Diencephalon (tissue), 1 donor: ENCODE results near the gene AMHR2. TPM values are rescaled to one million over a fixed set of nuclear protein-coding genes. Genes with fewer than 3 reads are reported as not detected.

Experiments used
- total RNA-seq: library from RNA; depleted of rRNA; stranded (reverse); fragments of >200 nt; gene quantifications from one replicate; pipeline ENCODE4 v1.2.3, GENCODE V29; 2014

AMHR2 gene
- not detected for total RNA-seq

GRCh38 chr12:53423597-53423996 lies at the start of gene AMHR2:
Gene AMHR2 (plus strand): TSS chr12:53423855. CDS start chr12:53423935, 80 bp downstream.

GRCh38 chr12:53380104-53380793 lies 43.4 kb upstream of the AMHR2 start, which contains the start of gene SP1:
Gene SP1 (plus strand): TSS chr12:53380176. CDS start chr12:53380292, 116 bp downstream.

GRCh38 chr12:53441040-53441833 lies 17.6 kb downstream of the AMHR2 start, which contains the start of gene PRR13:
Gene PRR13 (plus strand): TSS chr12:53441734. CDS start chr12:53442715, 981 bp downstream.

GRCh38 chr12:53451661-53452158 lies 28.1 kb downstream of the AMHR2 start, which contains the start of gene PCBP2:
Gene PCBP2 (plus strand): TSS chr12:53452102. CDS start chr12:53454801, 2,699 bp downstream.

Other genes with a start within 250 kb of the AMHR2 start
- 17.8 TPM for gene ZNF740, start 243.1 kb upstream of the AMHR2 start, total RNA-seq
- 16.6 TPM for gene CSAD, start 242.9 kb upstream of the AMHR2 start, total RNA-seq
- gene ITGB7, start 216.6 kb upstream of the AMHR2 start, total RNA-seq: 0.46 TPM
- 2.1 TPM for gene RARG, start 191.6 kb upstream of the AMHR2 start, total RNA-seq
- 2.5 TPM for gene ESPL1, start 155.6 kb upstream of the AMHR2 start, total RNA-seq
- gene PFDN5, start 128.3 kb upstream of the AMHR2 start, total RNA-seq: 522 TPM
- 41.5 TPM for gene MYG1, start 124.2 kb upstream of the AMHR2 start, total RNA-seq
- gene AAAS, start 102.2 kb upstream of the AMHR2 start, total RNA-seq: 29.5 TPM
- not detected for gene SP7, start 87.5 kb upstream of the AMHR2 start, total RNA-seq
- gene SP1, start 43.7 kb upstream of the AMHR2 start, total RNA-seq: 20.3 TPM
- 6.0 TPM for gene PRR13, start 17.9 kb downstream of the AMHR2 start, total RNA-seq
- 246 TPM for gene PCBP2, start 28.2 kb downstream of the AMHR2 start, total RNA-seq
- 32.5 TPM for gene MAP3K12, start 75.6 kb downstream of the AMHR2 start, total RNA-seq
- 24.7 TPM for gene TARBP2, start 77.4 kb downstream of the AMHR2 start, total RNA-seq
- 1.2 TPM for gene NPFF, start 83.6 kb downstream of the AMHR2 start, total RNA-seq
- gene ATF7, start 202.5 kb downstream of the AMHR2 start, total RNA-seq: 8.1 TPM